Measurements from ENCODE around the gene ADAMTS6.

The ADAMTS6 gene

DNA sequence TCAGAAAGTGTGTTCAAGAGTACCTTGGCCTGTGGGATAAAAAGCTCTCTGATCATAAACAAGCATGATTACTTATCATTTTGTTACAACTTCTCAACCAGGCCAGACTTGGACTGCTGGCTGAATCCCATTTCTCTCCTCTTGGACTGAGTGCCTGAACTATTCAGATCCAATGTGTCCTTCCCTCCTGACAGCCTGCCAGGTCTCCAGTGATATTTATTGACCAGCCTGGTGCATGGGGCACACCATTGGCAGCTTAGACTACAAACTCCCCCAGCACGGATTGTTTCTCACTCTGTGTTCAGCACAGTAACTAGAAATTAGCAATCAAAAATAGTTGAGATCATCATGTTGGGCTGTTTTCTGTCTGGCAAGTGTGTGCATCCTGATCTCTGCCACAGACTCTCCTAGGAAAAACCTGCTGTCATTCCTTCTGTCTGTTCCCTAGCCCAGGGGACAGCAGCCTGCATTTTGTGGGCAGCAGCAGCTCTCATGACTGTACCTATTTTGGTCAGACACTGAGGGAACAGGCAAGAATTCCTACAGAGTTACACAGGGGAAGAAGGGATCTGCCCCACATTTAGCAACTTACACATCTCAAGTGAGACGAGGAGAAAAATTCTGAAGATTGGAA, 348.1 kb downstream of the ADAMTS6 start:
- TF ChIP-seq, protein P1, sequence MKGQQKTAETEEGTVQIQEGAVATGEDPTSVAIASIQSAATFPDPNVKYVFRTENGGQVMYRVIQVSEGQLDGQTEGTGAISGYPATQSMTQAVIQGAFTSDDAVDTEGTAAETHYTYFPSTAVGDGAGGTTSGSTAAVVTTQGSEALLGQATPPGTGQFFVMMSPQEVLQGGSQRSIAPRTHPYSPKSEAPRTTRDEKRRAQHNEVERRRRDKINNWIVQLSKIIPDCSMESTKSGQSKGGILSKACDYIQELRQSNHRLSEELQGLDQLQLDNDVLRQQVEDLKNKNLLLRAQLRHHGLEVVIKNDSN (IDR thresholded peaks at IDR 0.05), result no peak
- TF ChIP-seq TAF1 (IDR thresholded peaks at IDR 0.05; ENCODE audit: low read depth) (no peak), ZBTB7A (IDR thresholded peaks at IDR 0.05; ENCODE audit: low read depth) (no peak), RAD21 (IDR thresholded peaks at IDR 0.05; ENCODE audit: low read depth) (no peak), YY1 (IDR thresholded peaks at IDR 0.05; ENCODE audit: low read depth) (no peak), TEAD4 (IDR thresholded peaks at IDR 0.05) (no peak), NFIC (IDR thresholded peaks at IDR 0.05) (no peak)
- TF ChIP-seq, protein P2, sequence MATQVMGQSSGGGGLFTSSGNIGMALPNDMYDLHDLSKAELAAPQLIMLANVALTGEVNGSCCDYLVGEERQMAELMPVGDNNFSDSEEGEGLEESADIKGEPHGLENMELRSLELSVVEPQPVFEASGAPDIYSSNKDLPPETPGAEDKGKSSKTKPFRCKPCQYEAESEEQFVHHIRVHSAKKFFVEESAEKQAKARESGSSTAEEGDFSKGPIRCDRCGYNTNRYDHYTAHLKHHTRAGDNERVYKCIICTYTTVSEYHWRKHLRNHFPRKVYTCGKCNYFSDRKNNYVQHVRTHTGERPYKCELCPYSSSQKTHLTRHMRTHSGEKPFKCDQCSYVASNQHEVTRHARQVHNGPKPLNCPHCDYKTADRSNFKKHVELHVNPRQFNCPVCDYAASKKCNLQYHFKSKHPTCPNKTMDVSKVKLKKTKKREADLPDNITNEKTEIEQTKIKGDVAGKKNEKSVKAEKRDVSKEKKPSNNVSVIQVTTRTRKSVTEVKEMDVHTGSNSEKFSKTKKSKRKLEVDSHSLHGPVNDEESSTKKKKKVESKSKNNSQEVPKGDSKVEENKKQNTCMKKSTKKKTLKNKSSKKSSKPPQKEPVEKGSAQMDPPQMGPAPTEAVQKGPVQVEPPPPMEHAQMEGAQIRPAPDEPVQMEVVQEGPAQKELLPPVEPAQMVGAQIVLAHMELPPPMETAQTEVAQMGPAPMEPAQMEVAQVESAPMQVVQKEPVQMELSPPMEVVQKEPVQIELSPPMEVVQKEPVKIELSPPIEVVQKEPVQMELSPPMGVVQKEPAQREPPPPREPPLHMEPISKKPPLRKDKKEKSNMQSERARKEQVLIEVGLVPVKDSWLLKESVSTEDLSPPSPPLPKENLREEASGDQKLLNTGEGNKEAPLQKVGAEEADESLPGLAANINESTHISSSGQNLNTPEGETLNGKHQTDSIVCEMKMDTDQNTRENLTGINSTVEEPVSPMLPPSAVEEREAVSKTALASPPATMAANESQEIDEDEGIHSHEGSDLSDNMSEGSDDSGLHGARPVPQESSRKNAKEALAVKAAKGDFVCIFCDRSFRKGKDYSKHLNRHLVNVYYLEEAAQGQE (IDR thresholded peaks at IDR 0.05; ENCODE audit: low read depth), result no peak

DNA sequence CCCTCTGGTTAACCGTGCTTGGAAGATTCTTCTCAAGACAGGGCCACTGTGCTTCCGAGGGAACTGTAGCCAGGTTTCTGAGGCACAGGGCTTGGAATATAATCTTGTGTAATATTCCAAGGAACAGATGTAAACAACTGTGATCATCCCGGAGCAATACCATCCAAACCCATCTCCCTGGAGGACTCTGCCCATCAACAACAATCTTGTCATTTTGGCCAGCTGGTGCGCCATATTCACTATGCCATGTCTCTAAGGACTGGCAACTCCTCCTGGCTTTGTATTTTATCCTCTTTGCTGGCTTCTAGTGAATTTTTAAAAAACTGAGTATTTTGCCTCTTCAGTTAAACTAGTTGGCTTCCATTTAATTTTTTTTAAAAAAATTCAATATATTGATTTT, 349.3 kb downstream of the ADAMTS6 start:
- TF ChIP-seq TCF12 (IDR thresholded peaks at IDR 0.05; ENCODE audit: low read depth) (no peak), FOXM1 (IDR thresholded peaks at IDR 0.05; ENCODE audit: borderline replicate concordance, low read depth) (no peak), NFIC (IDR thresholded peaks at IDR 0.05) (no peak), EP300 (IDR thresholded peaks at IDR 0.05; ENCODE audit: borderline replicate concordance) (no peak), EGR1 (IDR thresholded peaks at IDR 0.05) (no peak), CREB1 (IDR thresholded peaks at IDR 0.05; ENCODE audit: low read depth) (no peak), TEAD4 (IDR thresholded peaks at IDR 0.05) (no peak), CEBPB (IDR thresholded peaks at IDR 0.05) (no peak), RAD21 (IDR thresholded peaks at IDR 0.05; ENCODE audit: low read depth) (no peak)
- TF ChIP-seq, protein P1 (IDR thresholded peaks at IDR 0.05), result no peak
- TF ChIP-seq, protein P2 (IDR thresholded peaks at IDR 0.05; ENCODE audit: low read depth), result no peak
- TF ChIP-seq, protein P3, sequence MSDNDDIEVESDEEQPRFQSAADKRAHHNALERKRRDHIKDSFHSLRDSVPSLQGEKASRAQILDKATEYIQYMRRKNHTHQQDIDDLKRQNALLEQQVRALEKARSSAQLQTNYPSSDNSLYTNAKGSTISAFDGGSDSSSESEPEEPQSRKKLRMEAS (IDR thresholded peaks at IDR 0.05), result no peak

DNA sequence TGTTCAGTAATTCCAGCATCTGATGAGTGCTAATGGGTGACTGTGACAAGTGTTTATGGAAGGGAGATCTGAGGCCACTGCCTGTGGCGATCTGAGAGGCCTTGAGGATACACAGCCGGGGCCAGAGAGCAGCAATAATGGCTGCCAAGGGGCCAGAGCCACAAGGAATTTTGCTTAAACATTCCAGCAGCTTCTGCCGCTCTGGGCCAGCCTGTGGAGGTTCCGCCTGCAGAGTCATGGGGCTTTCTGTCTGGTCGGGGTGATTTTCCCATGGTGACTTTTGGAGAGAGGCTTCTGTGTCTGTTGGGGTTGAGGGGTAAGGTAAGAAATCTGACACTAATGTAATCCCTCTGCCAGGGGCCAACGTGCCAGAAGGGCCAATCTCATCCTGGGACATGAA, 353.5 kb downstream of the ADAMTS6 start:
- no peak for TF ChIP-seq EP300 (IDR thresholded peaks at IDR 0.05; ENCODE audit: borderline replicate concordance)
- TF ChIP-seq TCF12 (IDR thresholded peaks at IDR 0.05; ENCODE audit: low read depth), result no peak
- TF ChIP-seq, protein P3 (IDR thresholded peaks at IDR 0.05), result no peak
- TF ChIP-seq TAF1 (IDR thresholded peaks at IDR 0.05; ENCODE audit: low read depth), result no peak
- TF ChIP-seq EGR1 (IDR thresholded peaks at IDR 0.05), result no peak
- no peak for TF ChIP-seq NFIC (IDR thresholded peaks at IDR 0.05)
- TF ChIP-seq CEBPB (IDR thresholded peaks at IDR 0.05), result no peak
- no peak for TF ChIP-seq TEAD4 (IDR thresholded peaks at IDR 0.05)
- TF ChIP-seq, protein P1 (IDR thresholded peaks at IDR 0.05), result no peak
- no peak for TF ChIP-seq ZBTB7A (IDR thresholded peaks at IDR 0.05; ENCODE audit: low read depth)
- TF ChIP-seq FOXM1 (IDR thresholded peaks at IDR 0.05; ENCODE audit: borderline replicate concordance, low read depth), result no peak
- no peak for TF ChIP-seq RAD21 (IDR thresholded peaks at IDR 0.05; ENCODE audit: low read depth)
- TF ChIP-seq YY1 (IDR thresholded peaks at IDR 0.05; ENCODE audit: low read depth), result no peak
- TF ChIP-seq, protein P2 (IDR thresholded peaks at IDR 0.05; ENCODE audit: low read depth), result no peak
- TF ChIP-seq CREB1 (IDR thresholded peaks at IDR 0.05; ENCODE audit: low read depth), result no peak

All from Ishikawa (cell line).